ENCODE measurements around the gene SPCS1.

Gene SPCS1

GRCh38 chr3:52733256-52733891, 27.5 kb downstream of the SPCS1 start:
- Histone ChIP-seq H3K27me3 (ENCODE audit: low read depth, low read length) (no peaks in the 10 kb centered on the region), H3K27ac (ENCODE audit: low read length) (no peak overlapping the region), H3K36me3 (ENCODE audit: control insufficient read depth in 1 of 2, insufficient read depth in 2 of 2, low read length in 2 of 2) (peaks cover 20 to 50% of the 10 kb centered on the region in 2 donors), H3K4me3 (ENCODE audit: low read depth in 1 of 2, low read length in 2 of 2) (no peak overlapping the region), H3K4me1 (ENCODE audit: control insufficient read depth in 1 of 2, insufficient read depth in 2 of 2, low read length in 2 of 2) (no peaks in the 10 kb centered on the region), H3K9me3 (ENCODE audit: control insufficient read depth in 1 of 2, low read length in 2 of 2) (no peaks in the 10 kb centered on the region)

- H3K36me3 ChIP-seq (ENCODE audit: control insufficient read depth in 1 of 2, insufficient read depth in 2 of 2, low read length in 2 of 2), result peaks cover 26 to 59% of the 10 kb centered on the region in 2 donors
- H3K4me3 ChIP-seq (ENCODE audit: low read depth in 1 of 2, low read length in 2 of 2), result no peak overlapping the region
- no peaks in the 10 kb centered on the region for H3K27me3 ChIP-seq (ENCODE audit: low read depth, low read length)
- H3K27ac ChIP-seq (ENCODE audit: low read length), result no peak overlapping the region
- no peaks in the 10 kb centered on the region for H3K9me3 ChIP-seq (ENCODE audit: control insufficient read depth in 1 of 2, low read length in 2 of 2)
- H3K4me1 ChIP-seq (ENCODE audit: control insufficient read depth in 1 of 2, insufficient read depth in 2 of 2, low read length in 2 of 2), result no peaks in the 10 kb centered on the region
These were observed 33.8 kb downstream of the SPCS1 start for GRCh38 chr3:52739730-52740129.

- no peaks in the 10 kb centered on the region for H3K9me3 ChIP-seq (ENCODE audit: control insufficient read depth in 1 of 2, low read length in 2 of 2)
- H3K4me3 ChIP-seq (ENCODE audit: low read depth in 1 of 2, low read length in 2 of 2), result no peak overlapping the region
- H3K36me3 ChIP-seq (ENCODE audit: control insufficient read depth in 1 of 2, insufficient read depth in 2 of 2, low read length in 2 of 2), result peaks cover 37 to 75% of the 10 kb centered on the region in 2 donors
- H3K4me1 ChIP-seq (ENCODE audit: control insufficient read depth in 1 of 2, insufficient read depth in 2 of 2, low read length in 2 of 2), result no peaks in the 10 kb centered on the region
- H3K27ac ChIP-seq (ENCODE audit: low read length), result no peak overlapping the region
- H3K27me3 ChIP-seq (ENCODE audit: low read depth, low read length), result no peaks in the 10 kb centered on the region
These were observed 36.6 kb downstream of the SPCS1 start for GRCh38 chr3:52742418-52743041.

GRCh38 chr3:52743152-52743551, 37.2 kb downstream of the SPCS1 start:
- no peaks in the 10 kb centered on the region for H3K9me3 ChIP-seq (ENCODE audit: control insufficient read depth in 1 of 2, low read length in 2 of 2)
- peaks cover 37 to 75% of the 10 kb centered on the region in 2 donors for H3K36me3 ChIP-seq (ENCODE audit: control insufficient read depth in 1 of 2, insufficient read depth in 2 of 2, low read length in 2 of 2)
- no peak overlapping the region for H3K27ac ChIP-seq (ENCODE audit: low read length)
- H3K4me3 ChIP-seq (ENCODE audit: low read depth in 1 of 2, low read length in 2 of 2), result no peak overlapping the region
- H3K27me3 ChIP-seq (ENCODE audit: low read depth, low read length), result no peaks in the 10 kb centered on the region
- H3K4me1 ChIP-seq (ENCODE audit: control insufficient read depth in 1 of 2, insufficient read depth in 2 of 2, low read length in 2 of 2), result no peaks in the 10 kb centered on the region

- Histone ChIP-seq H3K27me3 (ENCODE audit: low read depth, low read length) (no peaks in the 10 kb centered on the region), H3K27ac (ENCODE audit: low read length) (no peak overlapping the region), H3K9me3 (ENCODE audit: control insufficient read depth in 1 of 2, low read length in 2 of 2) (no peaks in the 10 kb centered on the region), H3K4me3 (ENCODE audit: low read depth in 1 of 2, low read length in 2 of 2) (no peak overlapping the region), H3K4me1 (ENCODE audit: control insufficient read depth in 1 of 2, insufficient read depth in 2 of 2, low read length in 2 of 2) (no peaks in the 10 kb centered on the region), H3K36me3 (ENCODE audit: control insufficient read depth in 1 of 2, insufficient read depth in 2 of 2, low read length in 2 of 2) (peaks cover 41 to 75% of the 10 kb centered on the region in 2 donors)
These were observed 37.8 kb downstream of the SPCS1 start for GRCh38 chr3:52743721-52744120.

- Histone ChIP-seq H3K27ac (ENCODE audit: low read length) (no peak overlapping the region), H3K36me3 (ENCODE audit: control insufficient read depth in 1 of 2, insufficient read depth in 2 of 2, low read length in 2 of 2) (peaks cover 18 to 62% of the 10 kb centered on the region in 2 donors)
These were observed 46.2 kb downstream of the SPCS1 start for GRCh38 chr3:52752045-52752660.

GRCh38 chr3:52754373-52754772, 48.5 kb downstream of the SPCS1 start:
- no peak overlapping the region for H3K4me3 ChIP-seq (ENCODE audit: low read depth in 1 of 2, low read length in 2 of 2)
- H3K4me1 ChIP-seq (ENCODE audit: control insufficient read depth in 1 of 2, insufficient read depth in 2 of 2, low read length in 2 of 2), result no peaks in the 10 kb centered on the region
- no peaks in the 10 kb centered on the region for H3K27me3 ChIP-seq (ENCODE audit: low read depth, low read length)
- H3K9me3 ChIP-seq (ENCODE audit: control insufficient read depth in 1 of 2, low read length in 2 of 2), result no peaks in the 10 kb centered on the region
- H3K36me3 ChIP-seq (ENCODE audit: control insufficient read depth in 1 of 2, insufficient read depth in 2 of 2, low read length in 2 of 2), result peaks cover 14 to 61% of the 10 kb centered on the region in 2 donors
- no peak overlapping the region for H3K27ac ChIP-seq (ENCODE audit: low read length)

More at GRCh38 chr3:52752045-52752660, 46.2 kb downstream of the SPCS1 start:
- Histone ChIP-seq H3K4me3 (ENCODE audit: low read depth in 1 of 2, low read length in 2 of 2) (no peak overlapping the region), H3K9me3 (ENCODE audit: control insufficient read depth in 1 of 2, low read length in 2 of 2) (no peaks in the 10 kb centered on the region), H3K4me1 (ENCODE audit: control insufficient read depth in 1 of 2, insufficient read depth in 2 of 2, low read length in 2 of 2) (no peaks in the 10 kb centered on the region), H3K27me3 (ENCODE audit: low read depth, low read length) (no peaks in the 10 kb centered on the region)

- peaks cover 20 to 56% of the 10 kb centered on the region in 2 donors for H3K36me3 ChIP-seq (ENCODE audit: control insufficient read depth in 1 of 2, insufficient read depth in 2 of 2, low read length in 2 of 2)
- no peaks in the 10 kb centered on the region for H3K4me1 ChIP-seq (ENCODE audit: control insufficient read depth in 1 of 2, insufficient read depth in 2 of 2, low read length in 2 of 2)
- H3K27ac ChIP-seq (ENCODE audit: low read length), result no peak overlapping the region
- H3K9me3 ChIP-seq (ENCODE audit: control insufficient read depth in 1 of 2, low read length in 2 of 2), result no peaks in the 10 kb centered on the region
- no peaks in the 10 kb centered on the region for H3K27me3 ChIP-seq (ENCODE audit: low read depth, low read length)
- no peak overlapping the region for H3K4me3 ChIP-seq (ENCODE audit: low read depth in 1 of 2, low read length in 2 of 2)
These were observed 50.2 kb downstream of the SPCS1 start for GRCh38 chr3:52756141-52756540.
